ENCODE data around the gene PET117. TPM values are rescaled to one million over a fixed set of nuclear protein-coding genes. Genes with fewer than 3 reads are reported as not detected.
"Not testable (repeated sequence)": the region's sequence is repeated elsewhere in the genome, so short reads cannot be mapped to it uniquely, and the experiment has no call there.

The PET117 gene
- polyA plus RNA-seq, 1 of the 3 experiments (the other 2 are of a cell fraction), result 13.5 TPM

DNA sequence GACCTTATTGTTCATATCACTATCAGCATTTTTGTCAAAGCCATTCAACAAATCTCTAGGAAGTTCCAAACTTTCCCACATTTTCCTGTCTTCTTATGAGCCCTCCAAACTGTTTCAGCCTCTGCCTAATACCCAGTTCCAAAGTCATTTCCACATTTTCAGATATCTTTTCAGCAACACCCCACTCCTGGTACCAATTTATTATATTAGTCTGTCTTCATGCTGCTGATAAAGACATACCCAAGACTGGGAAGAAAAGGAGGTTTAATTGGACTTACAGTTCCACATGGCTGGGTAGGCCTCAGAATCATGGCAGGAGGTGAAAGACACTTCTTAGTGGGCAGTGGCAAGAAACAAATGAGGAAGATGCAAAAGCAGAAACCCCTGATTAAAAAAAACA lies 42.7 kb downstream of the PET117 start:
- H3K9ac ChIP-seq; CTCF ChIA-PET; DNase-seq; H3K27ac ChIP-seq (ENCODE audit: low read depth in 2 of 2, low read length in 1 of 2); H2AFZ ChIP-seq (ENCODE audit: low read depth); H3K4me2 ChIP-seq; H4K20me1 ChIP-seq (ENCODE audit: insufficient read depth); H3K4me1 ChIP-seq (ENCODE audit: control insufficient read depth in 1 of 2, insufficient read depth in 2 of 2, low read depth in 1 of 2, low read length in 1 of 2); POLR2A ChIA-PET; H3K9me3 ChIP-seq; H3F3A ChIP-seq (replicated peaks; ENCODE audit: insufficient read depth); H3K4me3 ChIP-seq (ENCODE audit: low read depth in 2 of 2, low read length in 1 of 2); H3K79me2 ChIP-seq (ENCODE audit: insufficient read depth); H3K27me3 ChIP-seq (ENCODE audit: insufficient read depth); H3K9me2 ChIP-seq: not testable (repeated sequence)
- H3K36me3 ChIP-seq (replicated peaks in 1 of 2; ENCODE audit: control insufficient read depth in 1 of 2, insufficient read depth in 2 of 2, low read length in 1 of 2), result peaks cover 26 to 48% of the 10 kb centered on the region in 2 experiments

DNA sequence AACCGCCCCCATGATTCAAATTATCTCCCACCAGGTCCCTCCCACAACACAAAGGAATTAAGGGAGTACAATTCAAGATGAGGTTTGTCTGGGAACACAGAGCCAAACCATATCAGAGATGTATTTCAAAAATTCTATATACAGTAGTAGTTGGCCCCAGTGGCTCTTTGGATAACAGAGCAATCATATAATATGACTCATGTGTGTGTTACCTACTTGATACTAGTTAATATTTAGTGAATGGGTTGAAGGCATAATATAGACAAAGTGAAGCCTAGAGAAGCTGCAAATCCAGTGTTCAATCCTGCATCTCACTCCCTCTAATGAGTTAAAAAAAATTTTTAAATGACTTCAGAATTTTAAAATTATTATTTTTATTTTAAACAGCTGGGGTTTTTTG lies 43.2 kb downstream of the PET117 start:
- 50% methylated on average over 1 of the region's 1 CpG for WGBS (ENCODE audit: low lambda C conversion rate)
- Histone ChIP-seq H2AFZ (ENCODE audit: low read depth) (no peak overlapping the region), H3F3A (replicated peaks; ENCODE audit: insufficient read depth) (no peaks in the 10 kb centered on the region), H3K9me2 (no peaks in the 10 kb centered on the region), H3K36me3 (replicated peaks in 1 of 2; ENCODE audit: control insufficient read depth in 1 of 2, insufficient read depth in 2 of 2, low read length in 1 of 2) (peaks cover 30 to 52% of the 10 kb centered on the region in 2 experiments), H3K27me3 (ENCODE audit: insufficient read depth) (no peaks in the 10 kb centered on the region), H4K20me1 (ENCODE audit: insufficient read depth) (no peaks in the 10 kb centered on the region), H3K4me1 (ENCODE audit: control insufficient read depth in 1 of 2, insufficient read depth in 2 of 2, low read depth in 1 of 2, low read length in 1 of 2) (no peaks in the 10 kb centered on the region), H3K27ac (ENCODE audit: low read depth in 2 of 2, low read length in 1 of 2) (no peak overlapping the region), H3K79me2 (ENCODE audit: insufficient read depth) (no peaks in the 10 kb centered on the region), H3K9ac (no peak overlapping the region), H3K4me3 (ENCODE audit: low read depth in 2 of 2, low read length in 1 of 2) (no peak overlapping the region), H3K9me3 (no peaks in the 10 kb centered on the region), H3K4me2 (no peak overlapping the region)
- POLR2A ChIA-PET, result no interaction called here
- CTCF ChIA-PET, result no interaction called here
- DNase-seq, result no peak
- TF ChIP-seq RFX5 (IDR thresholded peaks at IDR 0.05; ENCODE audit: low read length) (no peak), RAD21 (IDR thresholded peaks at IDR 0.05; ENCODE audit: low read length) (no peak), POLR2AphosphoS5 (IDR thresholded peaks at IDR 0.05; ENCODE audit: low read depth, low read length) (no peak), EZH2phosphoT487 (IDR thresholded peaks at IDR 0.05; ENCODE audit: borderline replicate concordance, low read depth) (no peak), RCOR1 (IDR thresholded peaks at IDR 0.05; ENCODE audit: low read length) (no peak), MXI1 (IDR thresholded peaks at IDR 0.05; ENCODE audit: low read depth, low read length) (no peak), MEF2A (IDR thresholded peaks at IDR 0.05; ENCODE audit: borderline replicate concordance, low read depth) (no peak), FOSL2 (IDR thresholded peaks at IDR 0.05; ENCODE audit: borderline replicate concordance, low read depth) (no peak), YY1 (IDR thresholded peaks at IDR 0.05; ENCODE audit: low read depth) (no peak), TEAD4 (IDR thresholded peaks at IDR 0.05; ENCODE audit: borderline replicate concordance, insufficient read depth) (no peak), FOXM1 (IDR thresholded peaks at IDR 0.05; ENCODE audit: low read depth) (no peak)
- TF ChIP-seq, protein P1, sequence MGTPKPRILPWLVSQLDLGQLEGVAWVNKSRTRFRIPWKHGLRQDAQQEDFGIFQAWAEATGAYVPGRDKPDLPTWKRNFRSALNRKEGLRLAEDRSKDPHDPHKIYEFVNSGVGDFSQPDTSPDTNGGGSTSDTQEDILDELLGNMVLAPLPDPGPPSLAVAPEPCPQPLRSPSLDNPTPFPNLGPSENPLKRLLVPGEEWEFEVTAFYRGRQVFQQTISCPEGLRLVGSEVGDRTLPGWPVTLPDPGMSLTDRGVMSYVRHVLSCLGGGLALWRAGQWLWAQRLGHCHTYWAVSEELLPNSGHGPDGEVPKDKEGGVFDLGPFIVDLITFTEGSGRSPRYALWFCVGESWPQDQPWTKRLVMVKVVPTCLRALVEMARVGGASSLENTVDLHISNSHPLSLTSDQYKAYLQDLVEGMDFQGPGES (IDR thresholded peaks at IDR 0.05; ENCODE audit: low read depth, low read length), result no peak
- TF ChIP-seq, protein P2, sequence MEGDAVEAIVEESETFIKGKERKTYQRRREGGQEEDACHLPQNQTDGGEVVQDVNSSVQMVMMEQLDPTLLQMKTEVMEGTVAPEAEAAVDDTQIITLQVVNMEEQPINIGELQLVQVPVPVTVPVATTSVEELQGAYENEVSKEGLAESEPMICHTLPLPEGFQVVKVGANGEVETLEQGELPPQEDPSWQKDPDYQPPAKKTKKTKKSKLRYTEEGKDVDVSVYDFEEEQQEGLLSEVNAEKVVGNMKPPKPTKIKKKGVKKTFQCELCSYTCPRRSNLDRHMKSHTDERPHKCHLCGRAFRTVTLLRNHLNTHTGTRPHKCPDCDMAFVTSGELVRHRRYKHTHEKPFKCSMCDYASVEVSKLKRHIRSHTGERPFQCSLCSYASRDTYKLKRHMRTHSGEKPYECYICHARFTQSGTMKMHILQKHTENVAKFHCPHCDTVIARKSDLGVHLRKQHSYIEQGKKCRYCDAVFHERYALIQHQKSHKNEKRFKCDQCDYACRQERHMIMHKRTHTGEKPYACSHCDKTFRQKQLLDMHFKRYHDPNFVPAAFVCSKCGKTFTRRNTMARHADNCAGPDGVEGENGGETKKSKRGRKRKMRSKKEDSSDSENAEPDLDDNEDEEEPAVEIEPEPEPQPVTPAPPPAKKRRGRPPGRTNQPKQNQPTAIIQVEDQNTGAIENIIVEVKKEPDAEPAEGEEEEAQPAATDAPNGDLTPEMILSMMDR (IDR thresholded peaks at IDR 0.05), result no peak
- TF ChIP-seq, protein P3, sequence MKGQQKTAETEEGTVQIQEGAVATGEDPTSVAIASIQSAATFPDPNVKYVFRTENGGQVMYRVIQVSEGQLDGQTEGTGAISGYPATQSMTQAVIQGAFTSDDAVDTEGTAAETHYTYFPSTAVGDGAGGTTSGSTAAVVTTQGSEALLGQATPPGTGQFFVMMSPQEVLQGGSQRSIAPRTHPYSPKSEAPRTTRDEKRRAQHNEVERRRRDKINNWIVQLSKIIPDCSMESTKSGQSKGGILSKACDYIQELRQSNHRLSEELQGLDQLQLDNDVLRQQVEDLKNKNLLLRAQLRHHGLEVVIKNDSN (IDR thresholded peaks at IDR 0.05; ENCODE audit: borderline replicate concordance, low read depth), result no peak
